K562 (cell line): ENCODE results near the gene FMNL1. TPM values are rescaled to one million over a fixed set of nuclear protein-coding genes. Genes with fewer than 3 reads are reported as not detected.

Experiments used
- ATAC-seq: fragments of 200-7000 bp; cut with Tn5 transposase; 3 replicates; pipeline ENCODE4 v1.9.1; 2020; ENCODE audit warnings: moderate library complexity
- BruUV-seq: library from RNA; stranded (reverse); fragments of 400-500 nt; replicated peaks from 2 replicates; lab custom pipeline; 2021; lab: Mats Ljungman, UMichigan
- CTCF ChIA-PET: fragments of 300-600 bp; formaldehyde crosslinking; extraction: SDS; loops from one replicate; lab custom pipeline; 2021; ENCODE audit warnings: low intra/inter-chr PET ratio; lab: Yijun Ruan, JAX
- POLR2A ChIA-PET: fragments of 300-600, 350-650 bp; sonication (Branson Sonifier 250); formaldehyde crosslinking; extraction: SDS; loops from one replicate; lab custom pipeline; 2021; ENCODE audit warnings: antibody characterized with exemption, inconsistent platforms; lab: Yijun Ruan, JAX
- DNase-seq, 4 experiments: peaks; one replicate each; pipeline versions ENCODE4 v3.0.0 to v3.0.0-alpha.2; 2011 to 2018; ENCODE audit warnings: low spot score in 3 of 4, mixed read lengths in 3 of 4; ENCODE audit errors: extremely low read depth in 1 of 4
- FAIRE-seq: peaks from 2 replicates; lab custom pipeline; 2011; peaks lifted over from hg19 to GRCh38; lab: Jason Lieb, UNC
- H2AFZ ChIP-seq: 2 replicates; pipeline ENCODE4 v1.6.0; 2011; ENCODE audit warnings: low read depth, low read length, control low read depth, inconsistent platforms
- H3K27ac ChIP-seq: fragments of 200-600 bp; 3 replicates; pipeline ENCODE4 v1.8.0; 2011; ENCODE audit warnings: low read depth, mild to moderate bottlenecking, control low read depth, inconsistent platforms, low read length, moderate library complexity, mixed read lengths; ENCODE audit errors: extremely low read depth
- H3K27me3 ChIP-seq, 2 experiments: fragments of 300-600 bp in 1 of 2; 2 replicates in 1 of 2; 3 replicates in 1 of 2; pipeline versions ENCODE4 v1.6.0 to v1.8.0; 2011; ENCODE audit warnings: inconsistent platforms in 2 of 2, low read length in 2 of 2, mild to moderate bottlenecking in 1 of 2, mixed read lengths in 1 of 2, moderate library complexity in 1 of 2; ENCODE audit not compliant: control insufficient read depth in 2 of 2, insufficient read depth in 2 of 2
- H3K36me3 ChIP-seq: fragments of 300-600 bp; 3 replicates; pipeline ENCODE4 v1.8.0; 2011; ENCODE audit warnings: mild to moderate bottlenecking, low read length, inconsistent platforms; ENCODE audit not compliant: control insufficient read depth, insufficient read depth
- H3K4me1 ChIP-seq, 2 experiments: fragments of 200-600 bp in 1 of 2; replicated peaks in 1 of 2; 2 replicates in 1 of 2; 3 replicates in 1 of 2; pipeline versions ENCODE4 v1.5.1 to v1.8.0; 2011; ENCODE audit warnings: inconsistent platforms in 2 of 2, low read length in 2 of 2, mild to moderate bottlenecking in 1 of 2, mixed read lengths in 1 of 2, moderate library complexity in 1 of 2; ENCODE audit not compliant: control insufficient read depth in 2 of 2, insufficient read depth in 2 of 2
- H3K4me2 ChIP-seq: 2 replicates; pipeline ENCODE4 v1.6.1; 2011; ENCODE audit warnings: low read length, control low read depth, inconsistent platforms, mixed read lengths; ENCODE audit not compliant: insufficient read depth
- H3K4me3 ChIP-seq: fragments of 200-600 bp; sonication (generic), shearing (Covaris generic); 2 replicates; pipeline ENCODE4 v1.5.1; 2016; ENCODE audit warnings: control low read depth, inconsistent platforms
- H3K79me2 ChIP-seq: fragments of 200-600 bp; 3 replicates; pipeline ENCODE4 v1.8.0; 2011; ENCODE audit warnings: low read length, inconsistent platforms; ENCODE audit not compliant: control insufficient read depth, insufficient read depth
- H3K9ac ChIP-seq, 2 experiments: 2 replicates each; pipeline versions ENCODE4 v1.6.0 to v1.6.1; 2011; ENCODE audit warnings: low read depth in 2 of 2, low read length in 2 of 2, control low read depth in 1 of 2, inconsistent platforms in 1 of 2, mild to moderate bottlenecking in 1 of 2, mixed read lengths in 1 of 2; ENCODE audit not compliant: insufficient read depth in 1 of 2
- H3K9me1 ChIP-seq: one replicate; pipeline ENCODE4 v1.6.0; 2011; ENCODE audit warnings: inconsistent platforms, mild to moderate bottlenecking, low read length, moderate library complexity; ENCODE audit not compliant: control insufficient read depth, insufficient read depth
- H3K9me3 ChIP-seq: replicated peaks from 2 replicates; pipeline ENCODE4 v1.5.1; 2011; ENCODE audit warnings: low read depth, low read length, inconsistent platforms; ENCODE audit not compliant: control insufficient read depth, insufficient read depth
- H4K20me1 ChIP-seq: replicated peaks from 2 replicates; pipeline ENCODE4 v1.6.1; 2011; ENCODE audit warnings: low read length, inconsistent platforms, mixed read lengths; ENCODE audit not compliant: control insufficient read depth, insufficient read depth
- ELF1 ChIP-seq: fragments of 200-800 bp; sonication (Bioruptor generic); IDR thresholded peaks from 2 replicates; pipeline ENCODE4 v1.6.1; 2016; ENCODE audit warnings: missing genetic modification characterization, missing compliant biosample characterization
- EP400 ChIP-seq: fragments of 450-650 bp; IDR thresholded peaks from 2 replicates; pipeline ENCODE4 v1.6.1; 2017; ENCODE audit warnings: antibody characterized with exemption, mild to moderate bottlenecking, moderate library complexity
- ESRRA ChIP-seq: fragments of 450-650 bp; IDR thresholded peaks from 2 replicates; pipeline ENCODE4 v1.6.1; 2014; ENCODE audit warnings: low read depth, mild to moderate bottlenecking, moderate library complexity, borderline replicate concordance
- PTTG1 ChIP-seq: fragments of 450-650 bp; IDR thresholded peaks from 2 replicates; pipeline ENCODE4 v1.6.1; 2016; ENCODE audit warnings: low read depth, mild to moderate bottlenecking, missing genetic modification characterization, missing compliant biosample characterization
- RBM17 ChIP-seq: fragments of 200-400 bp; formaldehyde crosslinking; IDR thresholded peaks from 2 replicates; pipeline ENCODE4 v1.6.1; 2017; ENCODE audit warnings: low read depth, mild to moderate bottlenecking, low read length, borderline replicate concordance
- ZNF551 ChIP-seq: fragments of 250-450 bp; sonication (Bioruptor Pico); IDR thresholded peaks from 2 replicates; pipeline ENCODE4 v1.5.0; 2021; ENCODE audit warnings: mild to moderate bottlenecking, moderate library complexity
- ZNF696 ChIP-seq: fragments of 250-450 bp; sonication (Bioruptor Pico); conservative IDR thresholded peaks from 2 replicates; pipeline ENCODE4 v1.4.0; 2020; ENCODE audit warnings: mild to moderate bottlenecking, moderate library complexity
- WGBS: fragments of 100-300 bp; shearing (Covaris generic); methylation state at CpG from one replicate; pipeline ENCODE4 v1.1.6; 2016; ENCODE audit warnings: low coverage, mixed read lengths; ENCODE audit not compliant: insufficient coverage; ENCODE audit errors: missing lambda C conversion rate; 5-methylcytosine and 5-hydroxymethylcytosine counted together
- in situ Hi-C: fragments of 300-500 bp; cut with MboI; formaldehyde crosslinking; loops from 4 replicates; pipeline ENCODE4 v1.15.0; 2018; ENCODE audit warnings: inconsistent platforms, mixed read lengths
- intact Hi-C: fragments of 100-400 bp; cut with micrococcal nuclease; formaldehyde crosslinking; loops from 2 replicates; pipeline ENCODE4 v1.14.2; 2022
- polyA plus RNA-seq, 8 experiments: library from polyadenylated mRNA; depleted of rRNA in 4 of 8; stranded (reverse) in 5 of 8; unstranded in 3 of 8; fragments of >200 nt; fragmentation: Nextera tagmentation in 2 of 8; fragmentation: Illumina TruSeq in 1 of 8; extraction: Ambion mirVana in 2 of 8; extraction: Trizol in 1 of 8; gene quantifications; 2 replicates each; pipeline versions ENCODE4 v1.2.1 to v1.2.3, GENCODE V29; 2011 to 2014; ENCODE audit warnings: inconsistent platforms in 1 of 8, missing spikeins in 1 of 8
- total RNA-seq, 7 experiments: library from RNA; depleted of rRNA in 6 of 7; stranded (reverse); fragments of >200 nt in 6 of 7; fragmentation: Illumina TruSeq in 2 of 7; extraction: Trizol in 2 of 7; gene quantifications; 2 replicates each; pipeline versions ENCODE4 v1.2.1 to v1.2.3, GENCODE V29; 2011 to 2021; ENCODE audit warnings: low replicate concordance in 1 of 7
- TF ChIP-seq, protein P1 (sequence below): IDR thresholded peaks from 2 replicates; pipeline ENCODE4 v1.6.1; 2012; ENCODE audit warnings: low read depth, low read length, improper control_type of control experiment, borderline replicate concordance
- TF ChIP-seq, protein P2 (sequence below): fragments of 250-450 bp; sonication (Bioruptor Pico); IDR thresholded peaks from 2 replicates; pipeline ENCODE4 v1.4.0; 2020; ENCODE audit warnings: borderline replicate concordance

FMNL1 gene
- total and polyA plus RNA-seq, 9 of the 15 experiments (the other 6 are each of a cell fraction or from before 2014, with no cell fraction given), result 0.70 to 36.6 (median 7.7) TPM

- Histone ChIP-seq H2AFZ (no peak overlapping the region), H4K20me1 (no peaks in the 10 kb centered on the region), H3K36me3 (no peaks in the 10 kb centered on the region), H3K9me1 (no peaks in the 10 kb centered on the region), H3K4me3 (no peak overlapping the region), H3K27ac (no peak overlapping the region), H3K4me2 (no peak overlapping the region), H3K27me3 (no peaks in the 10 kb centered on the region), H3K9ac (no peak overlapping the region), H3K4me1 (peaks cover 2 to 26% of the 10 kb centered on the region in 2 experiments; a peak in 3 of 5 replicates), H3K79me2 (no peaks in the 10 kb centered on the region), H3K9me3 (no peaks in the 10 kb centered on the region)
- ATAC-seq, result no peak
- intact Hi-C loops, result no loop called here
- in situ Hi-C loops, result no loop called here
- TF ChIP-seq ZNF696 (CRISPR knock-in tag) (no peak), PTTG1 (no peak), ELF1 (tag) (no peak), ESRRA (no peak), RBM17 (no peak), ZNF551 (no peak), EP400 (no peak)
- TF ChIP-seq, protein P1, sequence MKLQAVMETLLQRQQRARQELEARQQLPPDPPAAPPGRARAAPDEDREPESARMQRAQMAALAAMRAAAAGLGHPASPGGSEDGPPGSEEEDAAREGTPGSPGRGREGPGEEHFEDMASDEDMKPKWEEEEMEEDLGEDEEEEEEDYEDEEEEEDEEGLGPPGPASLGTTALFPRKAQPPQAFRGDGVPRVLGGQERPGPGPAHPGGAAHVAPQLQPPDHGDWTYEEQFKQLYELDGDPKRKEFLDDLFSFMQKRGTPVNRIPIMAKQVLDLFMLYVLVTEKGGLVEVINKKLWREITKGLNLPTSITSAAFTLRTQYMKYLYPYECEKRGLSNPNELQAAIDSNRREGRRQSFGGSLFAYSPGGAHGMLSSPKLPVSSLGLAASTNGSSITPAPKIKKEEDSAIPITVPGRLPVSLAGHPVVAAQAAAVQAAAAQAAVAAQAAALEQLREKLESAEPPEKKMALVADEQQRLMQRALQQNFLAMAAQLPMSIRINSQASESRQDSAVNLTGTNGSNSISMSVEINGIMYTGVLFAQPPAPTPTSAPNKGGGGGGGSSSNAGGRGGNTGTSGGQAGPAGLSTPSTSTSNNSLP, result no peak
- TF ChIP-seq, protein P2, sequence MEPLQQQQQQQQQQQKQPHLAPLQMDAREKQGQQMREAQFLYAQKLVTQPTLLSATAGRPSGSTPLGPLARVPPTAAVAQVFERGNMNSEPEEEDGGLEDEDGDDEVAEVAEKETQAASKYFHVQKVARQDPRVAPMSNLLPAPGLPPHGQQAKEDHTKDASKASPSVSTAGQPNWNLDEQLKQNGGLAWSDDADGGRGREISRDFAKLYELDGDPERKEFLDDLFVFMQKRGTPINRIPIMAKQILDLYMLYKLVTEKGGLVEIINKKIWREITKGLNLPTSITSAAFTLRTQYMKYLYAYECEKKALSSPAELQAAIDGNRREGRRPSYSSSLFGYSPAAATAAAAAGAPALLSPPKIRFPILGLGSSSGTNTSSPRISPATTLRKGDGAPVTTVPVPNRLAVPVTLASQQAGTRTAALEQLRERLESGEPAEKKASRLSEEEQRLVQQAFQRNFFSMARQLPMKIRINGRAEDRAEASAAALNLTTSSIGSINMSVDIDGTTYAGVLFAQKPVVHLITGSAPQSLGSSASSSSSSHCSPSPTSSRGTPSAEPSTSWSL (CRISPR knock-in tag), result no peak
- 17% methylated on average over 3 of the region's 3 CpGs for WGBS
- no peak for FAIRE-seq
- DNase-seq, result peak in 1 of 4 experiments; percentile 4
- ChIA-PET POLR2A (interaction anchor here (0.7 to 1.7 kb wide), 5 partner anchors 11 to 92 kb away, joined by 3 to 9 read pairs (median 5); partner anchors contain the start of gene HEXIM1), CTCF (interaction anchor here (0.6 kb wide), 1 partner anchor 95 kb away, joined by 4 read pairs; no protein-coding TSS in a partner anchor)
- no TSS peak for BruUV-seq
Measured at GRCh38 chr17:45175759-45176115, 45.9 kb upstream of the FMNL1 start.
